WTC11 (cell line): ENCODE results near the gene MED27.

Source experiments
- ATF1 ChIP-seq: sonication (generic); formaldehyde crosslinking; IDR thresholded peaks from 2 replicates; pipeline ENCODE4 v1.8.1; 2023; ENCODE audit warnings: mild to moderate bottlenecking, moderate library complexity, missing genetic modification reagents
- ETV6 ChIP-seq: sonication (generic); formaldehyde crosslinking; IDR thresholded peaks from 2 replicates; pipeline ENCODE4 v1.8.1; 2022; ENCODE audit warnings: mild to moderate bottlenecking, missing genetic modification reagents
- FOXK1 ChIP-seq: sonication (generic); formaldehyde crosslinking; IDR thresholded peaks from 2 replicates; pipeline ENCODE4 v1.8.0; 2022; ENCODE audit warnings: mild to moderate bottlenecking, moderate library complexity, missing genetic modification reagents
- NFYB ChIP-seq: sonication (generic); formaldehyde crosslinking; conservative IDR thresholded peaks from 2 replicates; pipeline ENCODE4 v1.8.0; 2022; ENCODE audit warnings: low read depth, missing genetic modification reagents
- NR3C1 ChIP-seq: sonication (generic); formaldehyde crosslinking; conservative IDR thresholded peaks from 2 replicates; pipeline ENCODE4 v1.8.1; 2023; ENCODE audit warnings: low read depth, mild to moderate bottlenecking, missing genetic modification reagents
- PRRX2 ChIP-seq: fragments of 250-450 bp; sonication (Bioruptor Pico); IDR thresholded peaks from 2 replicates; pipeline ENCODE4 v1.8.0; 2021; ENCODE audit warnings: mild to moderate bottlenecking
- RELA ChIP-seq: sonication (generic); formaldehyde crosslinking; IDR thresholded peaks from 2 replicates; pipeline ENCODE4 v1.8.1; 2022; ENCODE audit warnings: missing genetic modification reagents, mild to moderate bottlenecking, borderline replicate concordance
- SP1 ChIP-seq: sonication (generic); formaldehyde crosslinking; conservative IDR thresholded peaks from 2 replicates; pipeline ENCODE4 v1.8.1; 2022; ENCODE audit warnings: missing genetic modification reagents
- TCF7 ChIP-seq: sonication (generic); formaldehyde crosslinking; IDR thresholded peaks from 2 replicates; pipeline ENCODE4 v1.8.0; 2022; ENCODE audit warnings: mild to moderate bottlenecking, low read depth, missing genetic modification reagents, moderate library complexity
- TF ChIP-seq, protein P1 (sequence below): sonication (generic); formaldehyde crosslinking; IDR thresholded peaks from 2 replicates; pipeline ENCODE4 v1.8.1; 2023; ENCODE audit warnings: mild to moderate bottlenecking, missing genetic modification reagents
- TF ChIP-seq, protein P2 (sequence below): fragments of 200-600 bp; IDR thresholded peaks from 2 replicates; pipeline ENCODE4 v1.8.0; 2022; ENCODE audit warnings: antibody characterized with exemption
- TF ChIP-seq, protein P3 (sequence below): sonication (generic); formaldehyde crosslinking; IDR thresholded peaks from 2 replicates; pipeline ENCODE4 v1.8.1; 2022; ENCODE audit warnings: mild to moderate bottlenecking, moderate library complexity, missing genetic modification reagents

DNA sequence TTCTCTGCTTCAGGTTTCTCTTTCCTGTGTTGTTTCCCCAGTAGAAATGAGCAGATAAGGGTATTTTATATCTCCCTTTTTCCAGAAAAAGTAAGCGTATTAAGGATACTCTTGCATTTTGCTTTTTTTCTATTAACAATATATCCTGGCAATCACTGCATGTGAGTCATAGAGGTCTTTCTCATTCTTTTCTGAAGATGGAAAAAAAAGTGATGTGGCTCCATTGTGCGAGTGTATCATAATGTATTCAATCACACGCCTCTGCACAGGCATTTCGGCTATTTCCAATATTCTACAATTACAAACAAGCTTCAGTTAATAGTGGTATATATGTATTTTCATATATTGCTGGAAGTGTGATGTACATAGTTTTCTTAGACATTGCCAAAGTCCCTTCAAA is 155.9 kb downstream of the MED27 start:
- TF ChIP-seq FOXK1 (CRISPR knock-in tag) (no peak), SP1 (no peak), TCF7 (CRISPR knock-in tag) (no peak), NR3C1 (CRISPR knock-in tag) (no peak), RELA (CRISPR knock-in tag) (no peak), ETV6 (CRISPR knock-in tag) (no peak), PRRX2 (CRISPR knock-in tag) (no peak), NFYB (CRISPR knock-in tag) (no peak), ATF1 (CRISPR knock-in tag) (no peak)
- TF ChIP-seq, protein P1, sequence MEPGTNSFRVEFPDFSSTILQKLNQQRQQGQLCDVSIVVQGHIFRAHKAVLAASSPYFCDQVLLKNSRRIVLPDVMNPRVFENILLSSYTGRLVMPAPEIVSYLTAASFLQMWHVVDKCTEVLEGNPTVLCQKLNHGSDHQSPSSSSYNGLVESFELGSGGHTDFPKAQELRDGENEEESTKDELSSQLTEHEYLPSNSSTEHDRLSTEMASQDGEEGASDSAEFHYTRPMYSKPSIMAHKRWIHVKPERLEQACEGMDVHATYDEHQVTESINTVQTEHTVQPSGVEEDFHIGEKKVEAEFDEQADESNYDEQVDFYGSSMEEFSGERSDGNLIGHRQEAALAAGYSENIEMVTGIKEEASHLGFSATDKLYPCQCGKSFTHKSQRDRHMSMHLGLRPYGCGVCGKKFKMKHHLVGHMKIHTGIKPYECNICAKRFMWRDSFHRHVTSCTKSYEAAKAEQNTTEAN = no peak
- TF ChIP-seq, protein P2, sequence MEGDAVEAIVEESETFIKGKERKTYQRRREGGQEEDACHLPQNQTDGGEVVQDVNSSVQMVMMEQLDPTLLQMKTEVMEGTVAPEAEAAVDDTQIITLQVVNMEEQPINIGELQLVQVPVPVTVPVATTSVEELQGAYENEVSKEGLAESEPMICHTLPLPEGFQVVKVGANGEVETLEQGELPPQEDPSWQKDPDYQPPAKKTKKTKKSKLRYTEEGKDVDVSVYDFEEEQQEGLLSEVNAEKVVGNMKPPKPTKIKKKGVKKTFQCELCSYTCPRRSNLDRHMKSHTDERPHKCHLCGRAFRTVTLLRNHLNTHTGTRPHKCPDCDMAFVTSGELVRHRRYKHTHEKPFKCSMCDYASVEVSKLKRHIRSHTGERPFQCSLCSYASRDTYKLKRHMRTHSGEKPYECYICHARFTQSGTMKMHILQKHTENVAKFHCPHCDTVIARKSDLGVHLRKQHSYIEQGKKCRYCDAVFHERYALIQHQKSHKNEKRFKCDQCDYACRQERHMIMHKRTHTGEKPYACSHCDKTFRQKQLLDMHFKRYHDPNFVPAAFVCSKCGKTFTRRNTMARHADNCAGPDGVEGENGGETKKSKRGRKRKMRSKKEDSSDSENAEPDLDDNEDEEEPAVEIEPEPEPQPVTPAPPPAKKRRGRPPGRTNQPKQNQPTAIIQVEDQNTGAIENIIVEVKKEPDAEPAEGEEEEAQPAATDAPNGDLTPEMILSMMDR = no peak
- TF ChIP-seq, protein P3, sequence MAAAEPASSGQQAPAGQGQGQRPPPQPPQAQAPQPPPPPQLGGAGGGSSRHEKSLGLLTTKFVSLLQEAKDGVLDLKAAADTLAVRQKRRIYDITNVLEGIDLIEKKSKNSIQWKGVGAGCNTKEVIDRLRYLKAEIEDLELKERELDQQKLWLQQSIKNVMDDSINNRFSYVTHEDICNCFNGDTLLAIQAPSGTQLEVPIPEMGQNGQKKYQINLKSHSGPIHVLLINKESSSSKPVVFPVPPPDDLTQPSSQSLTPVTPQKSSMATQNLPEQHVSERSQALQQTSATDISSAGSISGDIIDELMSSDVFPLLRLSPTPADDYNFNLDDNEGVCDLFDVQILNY (CRISPR knock-in tag) = no peak
